Kasumi-1 (cell line): ENCODE results near the gene RAB3D.
A peak's percentile ranks its signal among the peaks of the same experiment; 100 is the strongest.
"Not testable (repeated sequence)": the region's sequence is repeated elsewhere in the genome, so short reads cannot be mapped to it uniquely, and the experiment has no call there.

Experiments used
- DNase-seq, 2 experiments: peaks; one replicate each; lab custom pipeline; 2025; lab: John Stamatoyannopoulos, UW

Gene RAB3D

GRCh38 chr19:11365557-11366117 lies 26.2 kb upstream of the RAB3D start:
- DNase-seq = no peak

- DNase-seq = no peak
These were observed 25.5 kb upstream of the RAB3D start for GRCh38 chr19:11364935-11365334.

- no peak for DNase-seq
These were observed 24.9 kb upstream of the RAB3D start for GRCh38 chr19:11364296-11364904.

- no peak for DNase-seq
These were observed 24.4 kb upstream of the RAB3D start for GRCh38 chr19:11363881-11364280.

- no peak for DNase-seq
These were observed 22.6 kb upstream of the RAB3D start for GRCh38 chr19:11361771-11362731.

- no peak for DNase-seq
These were observed 21.7 kb upstream of the RAB3D start for GRCh38 chr19:11361037-11361770.

- no peak for DNase-seq
These were observed 20.0 kb upstream of the RAB3D start for GRCh38 chr19:11359421-11359820.

GRCh38 chr19:11356676-11357550 lies 17.5 kb upstream of the RAB3D start:
- no peak for DNase-seq

- no peak for DNase-seq
These were observed 16.6 kb upstream of the RAB3D start for GRCh38 chr19:11356074-11356397.

GRCh38 chr19:11355160-11356073 lies 16.0 kb upstream of the RAB3D start, which contains the start of gene PLPPR2:
PLPPR2 (plus strand) TSS chr19:11355432; CDS start chr19:11357674, 2,242 bp downstream.
- DNase-seq = peak; percentile 78 to 83

- DNase-seq = not testable (repeated sequence)
These were observed 14.6 kb upstream of the RAB3D start for GRCh38 chr19:11354102-11354501.

GRCh38 chr19:11349171-11349570 lies 9.7 kb upstream of the RAB3D start:
- DNase-seq = no peak

GRCh38 chr19:11347546-11348039 lies 8.1 kb upstream of the RAB3D start:
- DNase-seq = no peak

- DNase-seq = peak; percentile 97 to 99
These were observed 6.9 kb upstream of the RAB3D start, which contains the start of the genes CCDC159 and TMEM205 for GRCh38 chr19:11346104-11346940. CCDC159 (plus strand) TSS chr19:11346519; CDS start chr19:11346607, 88 bp downstream. TMEM205 (minus strand) TSS chr19:11346268; CDS start chr19:11345619, 649 bp downstream.

GRCh38 chr19:11345122-11345803 lies 5.8 kb upstream of the RAB3D start:
- no peak for DNase-seq

- no peak for DNase-seq
These were observed 3.0 kb upstream of the RAB3D start for GRCh38 chr19:11342429-11342828.

GRCh38 chr19:11340099-11340467 lies 626 bp upstream of the RAB3D start:
- not testable (repeated sequence) for DNase-seq

GRCh38 chr19:11338569-11339253 lies 746 bp downstream of the RAB3D start:
- DNase-seq = no peak
